Measurements from ENCODE around the gene TRAPPC1.

TRAPPC1 gene

GRCh38 chr17:7882068-7882467 is 49.7 kb downstream of the TRAPPC1 start:
- no peak for TF ChIP-seq Cebpa-rat (IDR thresholded peaks at IDR 0.05)
- peak overlapping the region; percentile 28; the same call in 1 of the 2 replicates for H3K27ac ChIP-seq
- H3K4me1 ChIP-seq: peaks cover 47% of the 10 kb centered on the region
- no peak overlapping the region for H3K4me3 ChIP-seq
- no peaks in the 10 kb centered on the region for H3K27me3 ChIP-seq
- no peaks in the 10 kb centered on the region for H3K9me3 ChIP-seq
- peak overlapping the region; percentile 60; the same call in 1 of the 2 replicates for H3K9ac ChIP-seq
- H3K4me2 ChIP-seq: peak overlapping the region; percentile 88
- H4K20me1 ChIP-seq: no peaks in the 10 kb centered on the region
- peaks cover 36% of the 10 kb centered on the region for H3K36me3 ChIP-seq

- no peak overlapping the region for H3K4me3 ChIP-seq
- peaks cover 47% of the 10 kb centered on the region for H3K4me1 ChIP-seq
- no peaks in the 10 kb centered on the region for H4K20me1 ChIP-seq
- H3K27me3 ChIP-seq: no peaks in the 10 kb centered on the region
- H3K36me3 ChIP-seq: peaks cover 36% of the 10 kb centered on the region
- peak overlapping the region; percentile 88 for H3K4me2 ChIP-seq
- H3K9me3 ChIP-seq: no peaks in the 10 kb centered on the region
- peak overlapping the region; percentile 28 for H3K27ac ChIP-seq
- peak overlapping the region; percentile 60; the same call in 1 of the 2 replicates for H3K9ac ChIP-seq
- no peak for TF ChIP-seq Cebpa-rat (IDR thresholded peaks at IDR 0.05)
Observed at GRCh38 chr17:7881276-7882054, 50.3 kb downstream of the TRAPPC1 start.
